PC-3 (cell line): ENCODE results near the gene CST4. TPM values are rescaled to one million over a fixed set of nuclear protein-coding genes. Genes with fewer than 3 reads are reported as not detected.
"Not testable (repeated sequence)": the region's sequence is repeated elsewhere in the genome, so short reads cannot be mapped to it uniquely, and the experiment has no call there.

ENCODE experiments used
- ATAC-seq: fragments of 200-7000 bp; cut with Tn5 transposase; 2 replicates; pipeline ENCODE4 v1.9.1; 2020; ENCODE audit warnings: mild to moderate bottlenecking, moderate library complexity
- BruUV-seq: library from RNA; stranded (reverse); fragments of 400-500 nt; replicated peaks from 2 replicates; lab custom pipeline; 2021; lab: Mats Ljungman, UMichigan
- CTCF ChIA-PET: fragments of 300-600 bp; sonication (Branson Sonifier 250); formaldehyde crosslinking; loops from one replicate; lab custom pipeline; 2022; ENCODE audit warnings: antibody characterized with exemption; lab: Charles Lee
- POLR2A ChIA-PET: fragments of 300-600 bp; sonication (Branson Sonifier 250); formaldehyde crosslinking; loops from one replicate; lab custom pipeline; 2022; ENCODE audit warnings: antibody characterized with exemption; ENCODE audit not compliant: unreplicated experiment; lab: Charles Lee
- DNase-seq: peaks from one replicate; pipeline ENCODE4 v3.0.0-alpha.2; 2015
- H2AFZ ChIP-seq: fragments of 300-600 bp; sonication (generic); 2 replicates; pipeline ENCODE4 v1.6.0; 2016; ENCODE audit warnings: antibody characterized with exemption, low read length
- H3F3A ChIP-seq: fragments of 300-600 bp; sonication (generic); one replicate; pipeline ENCODE4 v1.6.0; 2017; ENCODE audit warnings: antibody characterized with exemption, low read length, control low read depth, mild to moderate bottlenecking; ENCODE audit not compliant: unreplicated experiment
- H3K27ac ChIP-seq: fragments of 300-600 bp; sonication (generic); 2 replicates; pipeline ENCODE4 v1.5.1; 2016; ENCODE audit warnings: mild to moderate bottlenecking, low read length
- H3K27me3 ChIP-seq: fragments of 300-600 bp; sonication (generic); 2 replicates; pipeline ENCODE4 v1.6.1; 2016; ENCODE audit warnings: low read length, mixed read lengths
- H3K36me3 ChIP-seq: fragments of 300-600 bp; sonication (generic); 2 replicates; pipeline ENCODE4 v1.6.1; 2016; ENCODE audit warnings: low read depth, mixed run types, low read length, mixed read lengths
- H3K4me1 ChIP-seq: fragments of 300-600 bp; sonication (generic); 2 replicates; pipeline ENCODE4 v1.5.1; 2016; ENCODE audit warnings: low read length; ENCODE audit not compliant: insufficient read depth
- H3K4me2 ChIP-seq: fragments of 300-600 bp; sonication (generic); 2 replicates; pipeline ENCODE4 v1.6.0; 2016; ENCODE audit warnings: low read length
- H3K4me3 ChIP-seq: fragments of 300-600 bp; sonication (generic); 2 replicates; pipeline ENCODE4 v1.5.1; 2016; ENCODE audit warnings: mild to moderate bottlenecking, low read length, mixed read lengths
- H3K79me2 ChIP-seq: fragments of 300-600 bp; sonication (generic); 2 replicates; pipeline ENCODE4 v1.6.1; 2017; ENCODE audit warnings: low read length, mixed read lengths
- H3K9ac ChIP-seq: fragments of 300-600 bp; sonication (generic); 2 replicates; pipeline ENCODE4 v1.6.0; 2016; ENCODE audit warnings: mild to moderate bottlenecking, low read length
- H3K9me2 ChIP-seq: fragments of 300-600 bp; sonication (generic); replicated peaks from 2 replicates; pipeline ENCODE4 v1.6.1; 2016; ENCODE audit warnings: mixed run types, low read length, mixed read lengths
- H3K9me3 ChIP-seq: fragments of 300-600 bp; sonication (generic); 2 replicates; pipeline ENCODE4 v1.6.1; 2016; ENCODE audit warnings: low read length, mixed read lengths
- H4K20me1 ChIP-seq: fragments of 300-600 bp; sonication (generic); 2 replicates; pipeline ENCODE4 v1.6.1; 2016; ENCODE audit warnings: low read length, mixed read lengths
- CTCF ChIP-seq: fragments of 300-600 bp; sonication (generic); conservative IDR thresholded peaks from 2 replicates; pipeline ENCODE4 v1.5.1; 2017; ENCODE audit warnings: antibody characterized with exemption, low read depth, mild to moderate bottlenecking, low read length
- EZH2 ChIP-seq: fragments of 300-600 bp; sonication (generic); IDR thresholded peaks from one replicate; pipeline ENCODE4 v1.6.1; 2017; ENCODE audit warnings: antibody characterized with exemption, mild to moderate bottlenecking, low read length; ENCODE audit not compliant: unreplicated experiment
- EZH2phosphoT487 ChIP-seq: fragments of 300-600 bp; sonication (generic); IDR thresholded peaks from 2 replicates; pipeline ENCODE4 v1.6.1; 2018; ENCODE audit warnings: mild to moderate bottlenecking, antibody characterized with exemption, low read length, borderline replicate concordance
- intact Hi-C: fragments of 100-400 bp; cut with micrococcal nuclease; formaldehyde crosslinking; loops from 2 replicates; pipeline ENCODE4 v1.9.0; 2023
- total RNA-seq: library from RNA; depleted of rRNA; stranded (reverse); fragments of >200 nt; gene quantifications from 2 replicates; pipeline ENCODE4 v1.2.3, GENCODE V29; 2014

Gene CST4
- total RNA-seq, 1 experiment from 2014 or later: 0.98 TPM

DNA sequence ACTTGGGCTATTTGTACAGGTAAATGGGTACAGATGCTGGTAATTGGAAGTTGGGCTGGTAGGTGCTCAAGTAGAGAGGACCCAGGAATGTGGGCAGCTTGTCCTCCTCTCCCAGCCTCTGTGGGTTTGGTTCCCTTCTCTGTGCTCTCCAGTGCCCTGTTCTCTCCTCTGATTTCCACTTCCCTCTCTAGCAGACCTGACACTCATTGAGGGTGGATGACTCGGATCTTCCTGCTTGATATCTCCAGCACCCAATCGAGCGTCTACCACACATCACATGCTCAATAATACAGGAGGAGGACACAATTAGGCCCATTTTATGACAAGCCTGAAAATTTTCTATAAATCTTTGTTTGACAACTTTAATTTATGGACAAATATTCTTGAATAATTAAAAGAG, 38.2 kb upstream of the CST4 start:
- intact Hi-C loops: no loop called here
- H2AFZ ChIP-seq: no peak overlapping the region
- no peaks in the 10 kb centered on the region for H3K4me1 ChIP-seq
- H3K4me3 ChIP-seq: no peak overlapping the region
- POLR2A ChIA-PET: no interaction called here
- H3K9me2 ChIP-seq: no peaks in the 10 kb centered on the region
- no peaks in the 10 kb centered on the region for H3K9me3 ChIP-seq
- H3K27ac ChIP-seq: no peak overlapping the region
- DNase-seq (no peak), ATAC-seq (no peak)
- CTCF ChIA-PET: no interaction called here
- no peak overlapping the region for H3K9ac ChIP-seq
- H3F3A ChIP-seq: no peaks in the 10 kb centered on the region
- H3K27me3 ChIP-seq: peaks cover 20% of the 10 kb centered on the region
- no TSS peak for BruUV-seq
- H4K20me1 ChIP-seq: no peaks in the 10 kb centered on the region
- no peak overlapping the region for H3K4me2 ChIP-seq
- TF ChIP-seq EZH2 (no peak), EZH2phosphoT487 (no peak), CTCF (no peak)
- no peaks in the 10 kb centered on the region for H3K79me2 ChIP-seq
- no peaks in the 10 kb centered on the region for H3K36me3 ChIP-seq

- Histone ChIP-seq H2AFZ (no peak overlapping the region), H3K9me2 (no peaks in the 10 kb centered on the region), H3K79me2 (no peaks in the 10 kb centered on the region), H4K20me1 (no peaks in the 10 kb centered on the region), H3F3A (no peaks in the 10 kb centered on the region), H3K9me3 (no peaks in the 10 kb centered on the region), H3K27ac (no peak overlapping the region), H3K27me3 (peaks cover 7% of the 10 kb centered on the region), H3K36me3 (no peaks in the 10 kb centered on the region), H3K4me2 (no peak overlapping the region), H3K4me3 (no peak overlapping the region), H3K4me1 (no peaks in the 10 kb centered on the region), H3K9ac (no peak overlapping the region)
- ChIA-PET POLR2A (no interaction called here), CTCF (no interaction called here)
- BruUV-seq: no TSS peak
- DNase-seq (no peak), ATAC-seq (no peak)
- intact Hi-C loops: no loop called here
- TF ChIP-seq EZH2phosphoT487 (no peak), CTCF (no peak), EZH2 (no peak)
Measured at GRCh38 chr20:23725102-23725501, 36.3 kb upstream of the CST4 start.

DNA sequence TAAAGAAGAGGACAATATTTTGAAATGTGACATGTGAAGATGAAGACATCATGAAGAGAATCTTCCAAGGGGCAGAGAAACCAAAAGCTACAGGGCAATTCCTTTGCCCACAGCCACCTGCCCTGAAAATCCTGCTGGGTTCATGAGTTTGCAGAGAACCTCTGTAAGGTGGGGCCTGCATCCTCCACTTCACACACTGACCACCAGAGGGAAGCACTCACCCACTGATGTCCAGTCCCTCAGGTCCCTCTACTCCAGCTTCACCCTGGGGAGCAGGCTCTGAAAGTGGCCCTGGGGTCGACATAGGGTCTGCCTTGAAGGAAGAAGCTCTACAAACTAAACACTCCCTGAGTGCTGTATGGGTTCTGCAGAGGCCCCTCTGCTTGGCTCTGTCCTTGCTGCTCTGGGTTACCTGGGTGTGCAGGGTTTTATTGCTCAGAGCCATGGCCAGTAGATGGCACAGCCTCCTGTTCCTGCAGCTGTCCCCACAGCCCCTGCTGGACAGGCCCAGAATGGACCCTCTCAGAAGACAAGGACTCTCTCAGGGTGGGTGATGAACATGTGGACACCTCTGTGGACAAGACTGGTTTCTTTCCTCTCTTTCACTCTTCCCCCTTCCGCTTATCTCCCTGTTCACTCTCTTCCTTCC, 34.9 kb upstream of the CST4 start:
- BruUV-seq, H3K9ac ChIP-seq, H2AFZ ChIP-seq, CTCF ChIA-PET, H3K27me3 ChIP-seq, H3K9me2 ChIP-seq, H4K20me1 ChIP-seq, H3K27ac ChIP-seq, H3K36me3 ChIP-seq, H3K4me3 ChIP-seq, H3K4me1 ChIP-seq, H3F3A ChIP-seq, H3K79me2 ChIP-seq, intact Hi-C loops, H3K9me3 ChIP-seq, POLR2A ChIA-PET, H3K4me2 ChIP-seq: not testable (repeated sequence)
- peak; percentile 51 for TF ChIP-seq CTCF
- peak; percentile 81 for ATAC-seq
- DNase-seq: peak; percentile 49

DNA sequence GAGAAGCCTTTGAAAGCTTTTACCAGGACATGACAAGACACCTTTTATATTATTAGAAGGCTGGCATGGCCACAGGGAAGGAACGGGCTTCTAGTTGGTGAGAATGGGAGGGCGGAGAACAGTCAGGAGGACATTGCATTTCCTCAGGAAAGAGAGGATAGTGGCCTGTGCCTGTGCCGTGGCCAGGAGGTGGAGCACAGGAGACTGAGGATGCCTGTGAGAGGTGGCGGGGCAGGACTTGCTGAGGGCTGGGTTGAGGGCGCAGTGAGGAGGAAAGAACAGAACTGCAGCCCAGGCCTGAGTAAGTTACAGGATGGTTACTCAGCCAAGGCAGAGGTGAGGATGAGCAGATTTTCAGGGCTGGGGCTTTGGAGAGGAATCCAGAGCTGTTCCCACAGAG, 34.0 kb upstream of the CST4 start:
- H3K9me2 ChIP-seq, H3K27me3 ChIP-seq, ATAC-seq, CTCF ChIA-PET, DNase-seq, H3K36me3 ChIP-seq, H2AFZ ChIP-seq, intact Hi-C loops, H3K4me1 ChIP-seq, POLR2A ChIA-PET, H3F3A ChIP-seq, H3K4me3 ChIP-seq, BruUV-seq, H4K20me1 ChIP-seq, H3K4me2 ChIP-seq, H3K79me2 ChIP-seq, H3K9me3 ChIP-seq, H3K9ac ChIP-seq, H3K27ac ChIP-seq: not testable (repeated sequence)
